ENCODE data around the gene IER5.

The IER5 gene

DNA sequence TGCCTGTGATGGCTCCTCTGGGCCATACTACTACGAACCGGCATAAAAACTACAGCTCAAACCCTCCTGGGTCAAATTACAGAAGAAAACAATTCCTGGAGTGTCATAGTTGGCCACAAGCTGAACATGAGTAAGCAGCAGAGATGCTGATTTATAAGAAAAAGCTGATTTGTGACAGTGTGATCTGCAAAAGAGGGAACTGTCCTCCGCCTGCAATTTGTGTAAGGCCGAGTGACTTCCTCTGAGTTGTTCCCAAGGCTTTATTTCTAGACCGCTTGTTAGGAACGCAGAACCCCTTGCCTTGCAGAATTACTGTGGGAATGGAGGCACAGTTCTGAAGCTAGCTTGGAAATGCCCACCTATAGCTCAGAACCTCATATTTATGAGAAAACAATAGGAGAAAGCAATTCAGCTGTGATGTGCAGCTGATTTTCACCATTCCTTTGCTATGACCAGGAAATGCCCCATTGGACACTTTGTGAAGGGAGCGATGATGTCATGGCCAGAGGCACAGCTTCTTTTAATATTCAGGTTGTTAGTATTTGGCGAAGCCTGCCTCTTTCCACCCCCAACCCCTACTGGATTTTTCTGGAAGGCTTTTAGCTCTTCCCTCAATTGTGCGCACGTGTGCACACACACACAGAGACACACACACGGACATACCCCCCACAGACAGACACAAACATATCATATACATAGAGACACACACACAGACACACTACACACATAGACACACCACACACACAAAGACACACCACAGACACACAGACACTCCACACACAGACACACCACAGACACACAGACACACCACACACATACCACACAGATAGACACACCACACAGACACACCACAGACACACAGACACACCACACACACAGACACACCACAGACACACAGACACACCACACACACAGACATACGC lies 47.6 kb downstream of the IER5 start:
- no peak for DNase-seq

DNA sequence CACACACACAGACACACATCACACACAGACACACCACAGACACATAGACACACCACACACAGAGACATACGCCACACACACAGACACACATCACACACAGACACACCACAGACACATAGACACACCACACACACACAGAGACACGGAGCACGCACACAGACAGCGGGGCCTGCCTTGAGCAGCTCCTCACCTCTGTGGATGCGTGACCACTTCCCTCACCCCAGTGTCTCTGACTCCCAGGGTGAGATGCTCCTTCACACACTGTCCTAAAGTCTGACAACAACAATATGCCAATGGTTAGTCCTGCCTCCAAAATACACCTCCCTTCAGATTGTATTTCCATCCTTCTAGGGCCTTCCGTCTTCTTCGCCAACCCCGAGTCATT lies 48.2 kb downstream of the IER5 start:
- no peak for DNase-seq

DNA sequence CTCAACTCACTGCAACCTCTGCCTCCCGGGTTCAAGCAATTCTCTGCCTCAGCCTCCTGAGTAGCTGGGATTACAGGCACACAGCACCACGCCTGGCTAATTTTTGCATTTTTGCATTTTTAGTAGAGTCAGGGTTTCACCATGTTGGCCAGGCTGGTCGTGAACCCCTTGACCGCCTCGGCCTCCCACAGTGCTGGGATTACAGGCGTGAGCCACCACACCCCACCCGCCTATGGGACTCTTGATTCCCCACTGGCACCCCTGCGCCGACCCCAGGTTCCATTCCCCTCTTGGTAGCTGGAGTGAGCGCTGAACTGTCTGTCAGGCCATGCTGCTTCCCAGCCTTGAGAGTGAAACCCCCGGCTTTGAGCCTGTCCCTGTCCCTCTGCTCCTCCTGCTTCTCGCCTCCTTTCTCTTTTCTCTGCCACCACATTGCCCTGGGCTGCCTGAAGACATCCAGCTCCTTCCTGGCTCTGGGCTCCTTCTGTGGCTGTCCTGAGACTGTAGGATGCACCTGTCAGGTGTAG lies 48.8 kb downstream of the IER5 start:
- DNase-seq: no peak

- DNase-seq: no peak
These were observed 51.1 kb downstream of the IER5 start for GRCh38 chr1:181139631-181140061.

DNA sequence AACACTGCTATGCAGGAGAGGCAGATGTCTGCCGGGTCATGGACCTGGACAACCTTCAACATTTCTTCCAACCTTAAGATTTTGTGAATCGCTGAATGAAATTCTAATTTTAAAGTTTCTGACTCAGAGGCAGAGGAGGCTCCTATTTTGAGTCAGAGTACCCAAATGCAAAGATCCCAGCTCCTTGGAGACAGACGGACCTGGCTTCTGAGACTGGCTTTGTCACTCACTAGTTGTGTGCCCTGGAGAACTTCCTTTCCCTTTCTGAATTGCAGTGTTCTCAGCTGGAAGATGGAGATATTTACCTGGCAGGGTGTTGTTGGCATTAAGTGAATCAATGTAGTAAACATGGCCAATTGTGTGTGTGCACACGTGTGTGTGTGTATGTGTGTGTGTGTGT lies 51.9 kb downstream of the IER5 start:
- no peak for DNase-seq

GRCh38 chr1:181140891-181141290 lies 52.4 kb downstream of the IER5 start:
- no peak for DNase-seq

DNA sequence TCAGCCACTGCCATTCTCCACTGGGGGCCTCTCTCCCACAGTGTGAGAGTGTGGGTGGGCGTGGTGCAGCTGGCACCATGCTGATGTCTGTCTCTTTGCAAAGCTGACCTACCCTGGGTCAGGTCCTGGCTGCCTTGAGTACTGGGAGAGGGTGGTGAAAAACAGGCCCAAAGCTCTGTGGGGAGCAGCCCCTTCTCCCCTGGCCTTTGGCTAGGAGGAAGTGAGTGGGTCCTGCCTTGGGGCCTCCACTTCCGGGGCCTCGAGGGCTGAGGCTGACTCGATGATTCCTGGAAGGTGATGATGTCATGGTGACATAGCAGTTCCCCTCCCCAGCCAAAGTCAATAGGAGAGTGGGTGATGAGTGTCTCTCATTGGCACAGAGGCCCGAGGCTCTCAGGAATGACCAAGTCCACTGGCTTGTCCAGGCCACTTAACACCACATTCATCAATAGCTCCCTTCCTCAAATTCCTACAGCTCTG lies 53.0 kb downstream of the IER5 start:
- DNase-seq: peak; percentile 52
